GM12865 (cell line): ENCODE data around the gene RBM43.
A peak's percentile ranks its signal among the peaks of the same experiment; 100 is the strongest.
"Not testable (repeated sequence)": the region's sequence is repeated elsewhere in the genome, so short reads cannot be mapped to it uniquely, and the experiment has no call there.

ENCODE experiments used
- DNase-seq: peaks from one replicate; pipeline ENCODE4 v3.0.0; 2010; ENCODE audit warnings: low read depth
- H3K4me3 ChIP-seq: 2 replicates; pipeline ENCODE4 v1.5.1; 2011; ENCODE audit warnings: mild to moderate bottlenecking, low read depth, low read length, control low read depth
- CTCF ChIP-seq: IDR thresholded peaks from 2 replicates; pipeline ENCODE4 v1.5.1; 2011; ENCODE audit warnings: low read length, control low read depth, low read depth, inconsistent platforms; ENCODE audit not compliant: insufficient read depth; ENCODE audit errors: missing control alignments

The RBM43 gene

GRCh38 chr2:151261231-151261976 lies at the start of gene RBM43:
Gene RBM43 (minus strand): TSS chr2:151261863. CDS start chr2:151261727, 136 bp downstream.
- peak; percentile 96 for DNase-seq
- TF ChIP-seq CTCF: no peak
- H3K4me3 ChIP-seq: peak within 1 kb of the TSS; percentile 85

- not testable (repeated sequence) for H3K4me3 ChIP-seq, DNase-seq
Observed at GRCh38 chr2:151310313-151310712, 48.6 kb upstream of the RBM43 start.

GRCh38 chr2:151306621-151307020 lies 45.0 kb upstream of the RBM43 start:
- TF ChIP-seq CTCF: no peak
- H3K4me3 ChIP-seq: no peak overlapping the region
- DNase-seq: no peak

GRCh38 chr2:151305129-151305691 lies 43.5 kb upstream of the RBM43 start:
- DNase-seq: no peak
- no peak overlapping the region for H3K4me3 ChIP-seq
- TF ChIP-seq CTCF: no peak

GRCh38 chr2:151302879-151303278 lies 41.2 kb upstream of the RBM43 start:
- DNase-seq: no peak
- no peak for TF ChIP-seq CTCF
- H3K4me3 ChIP-seq: no peak overlapping the region

- no peak overlapping the region for H3K4me3 ChIP-seq
- no peak for TF ChIP-seq CTCF
- no peak for DNase-seq
Observed at GRCh38 chr2:151302404-151302803, 40.7 kb upstream of the RBM43 start.

GRCh38 chr2:151299920-151300539 lies 38.4 kb upstream of the RBM43 start:
- H3K4me3 ChIP-seq: no peak overlapping the region
- no peak for TF ChIP-seq CTCF
- no peak for DNase-seq
